Measurements from ENCODE around the gene CDCA3. TPM values are rescaled to one million over a fixed set of nuclear protein-coding genes. Genes with fewer than 3 reads are reported as not detected.
A peak's percentile ranks its signal among the peaks of the same experiment; 100 is the strongest.

The CDCA3 gene
- total and polyA plus RNA-seq, 2 of the 13 experiments (the other 11 are each of a cell fraction or from before 2014, with no cell fraction given): 32.7 to 56.5 TPM

GRCh38 chr12:6851921-6852650, 1.0 kb upstream of the CDCA3 start, which contains the start of gene USP5 (continued):
- TF ChIP-seq ZNF704 (CRISPR knock-in tag; IDR thresholded peaks at IDR 0.05; ENCODE audit: borderline replicate concordance): peak; percentile 37; the same call in 1 of the 2 replicates
- TF ChIP-seq DZIP1 (CRISPR knock-in tag; IDR thresholded peaks at IDR 0.05): peak; percentile 89; the same call in 1 of the 2 replicates
- no peak for TF ChIP-seq NCOR1 (IDR thresholded peaks at IDR 0.05; ENCODE audit: borderline replicate concordance, low read length)
- no peak for TF ChIP-seq NFRKB (IDR thresholded peaks at IDR 0.05)
- peak; percentile 62; the same call in 1 of the 2 replicates for TF ChIP-seq CHD2 (IDR thresholded peaks at IDR 0.05; ENCODE audit: low read depth, low read length)
- peak; percentile 45; the same call in 1 of the 2 replicates for TF ChIP-seq RFX5 (IDR thresholded peaks at IDR 0.05; ENCODE audit: low read depth, low read length)
- no peak for TF ChIP-seq HOXA9 (CRISPR knock-in tag; IDR thresholded peaks at IDR 0.05; ENCODE audit: borderline replicate concordance)
- TF ChIP-seq RERE (CRISPR knock-in tag; IDR thresholded peaks at IDR 0.05; ENCODE audit: low read depth): no peak
- peak; percentile 77 for TF ChIP-seq ZNF619 (CRISPR knock-in tag; IDR thresholded peaks at IDR 0.05)
- peak; percentile 88; the same call in 1 of the 2 replicates for TF ChIP-seq ZNF567 (CRISPR knock-in tag; IDR thresholded peaks at IDR 0.05; ENCODE audit: borderline replicate concordance)
- TF ChIP-seq ZBTB33 (CRISPR knock-in tag; IDR thresholded peaks at IDR 0.05): no peak
- no peak; the same call in 1 of the 2 replicates for TF ChIP-seq ELK4 (CRISPR knock-in tag; IDR thresholded peaks at IDR 0.05; ENCODE audit: borderline replicate concordance)
- peak; percentile 61; the same call in 1 of the 2 replicates for TF ChIP-seq SAP130 (CRISPR knock-in tag; IDR thresholded peaks at IDR 0.05; ENCODE audit: low read depth)
- TF ChIP-seq ZIK1 (CRISPR knock-in tag; IDR thresholded peaks at IDR 0.05; ENCODE audit: borderline replicate concordance, low read depth): no peak
- 0 out of 2 replicates have a peak, but pooled peaks have one; percentile 12 for TF ChIP-seq FOXA3 (CRISPR knock-in tag; IDR thresholded peaks at IDR 0.05)

Data from HepG2 (cell line).